ENCODE data around the gene GALK1. TPM values are rescaled to one million over a fixed set of nuclear protein-coding genes. Genes with fewer than 3 reads are reported as not detected.

The GALK1 gene
- total and polyA plus RNA-seq, 2 of the 13 experiments (the other 11 are each of a cell fraction or from before 2014, with no cell fraction given): 59.9 to 93.6 TPM

GRCh38 chr17:75784473-75785015 is 19.6 kb upstream of the GALK1 start, which contains the start of gene UNK (continued):
- TF ChIP-seq MAZ (IDR thresholded peaks at IDR 0.05; ENCODE audit: borderline replicate concordance, low read depth, low read length): peak; percentile 92; the same call in 1 of the 2 replicates
- peak; percentile 94 for TF ChIP-seq MAZ (CRISPR knock-in tag; IDR thresholded peaks at IDR 0.05; ENCODE audit: low read depth)
- 0 out of 2 replicates have a peak, but pooled peaks have one; percentile 2 for TF ChIP-seq HOXA5 (CRISPR knock-in tag; IDR thresholded peaks at IDR 0.05)
- peak; percentile 72; the same call in 1 of the 2 replicates for TF ChIP-seq HMGXB3 (CRISPR knock-in tag; IDR thresholded peaks at IDR 0.05; ENCODE audit: borderline replicate concordance)
- 0 out of 2 replicates have a peak, but pooled peaks have one; percentile 15 for TF ChIP-seq ZNF839 (CRISPR knock-in tag; IDR thresholded peaks at IDR 0.05; ENCODE audit: borderline replicate concordance)
- TF ChIP-seq FOXP4 (CRISPR knock-in tag; IDR thresholded peaks at IDR 0.05): peak; percentile 8; the same call in 1 of the 2 replicates
- TF ChIP-seq GMEB2 (CRISPR knock-in tag; IDR thresholded peaks at IDR 0.05; ENCODE audit: low read depth): peak; percentile 95
- TF ChIP-seq SAP130 (CRISPR knock-in tag; IDR thresholded peaks at IDR 0.05; ENCODE audit: low read depth): 0 out of 2 replicates have a peak, but pooled peaks have one; percentile 26
- peak; percentile 38; the same call in 1 of the 2 replicates for TF ChIP-seq ELF4 (CRISPR knock-in tag; IDR thresholded peaks at IDR 0.05; ENCODE audit: borderline replicate concordance)
- peak; percentile 34 for TF ChIP-seq ESRRA (CRISPR knock-in tag; IDR thresholded peaks at IDR 0.05; ENCODE audit: low read depth)
- peak; percentile 44 for TF ChIP-seq YY1 (IDR thresholded peaks at IDR 0.05; ENCODE audit: insufficient read depth, insufficient replicate concordance, low read depth, low read length)
- no peak; the same call in 1 of the 2 replicates for TF ChIP-seq EEA1 (CRISPR knock-in tag; IDR thresholded peaks at IDR 0.05; ENCODE audit: borderline replicate concordance)
- TF ChIP-seq CHD2 (IDR thresholded peaks at IDR 0.05; ENCODE audit: low read depth, low read length): peak; percentile 64
- 0 out of 2 replicates have a peak, but pooled peaks have one; percentile 3 for TF ChIP-seq ZNF556 (CRISPR knock-in tag; IDR thresholded peaks at IDR 0.05; ENCODE audit: borderline replicate concordance)
- peak; percentile 100 for TF ChIP-seq CREM (IDR thresholded peaks at IDR 0.05)
- TF ChIP-seq CREM (CRISPR knock-in tag; IDR thresholded peaks at IDR 0.05): no peak
- peak; percentile 19 for TF ChIP-seq SKI (IDR thresholded peaks at IDR 0.05; ENCODE audit: partially characterized antibody)
- no peak for TF ChIP-seq ZGPAT (CRISPR knock-in tag; IDR thresholded peaks at IDR 0.05)
- no peak for TF ChIP-seq SP1 (IDR thresholded peaks at IDR 0.05)
- TF ChIP-seq SP1 (CRISPR knock-in tag; IDR thresholded peaks at IDR 0.05): peak; percentile 28

All from HepG2 (cell line).